Gastrocnemius medialis (tissue), 4 donors: ENCODE data around the gene BIRC7. TPM values are rescaled to one million over a fixed set of nuclear protein-coding genes. Genes with fewer than 3 reads are reported as not detected.

Source experiments
- ATAC-seq, 2 donors: fragments of 150-250 bp; one replicate each; pipeline ENCODE4 v1.9.1; 2016
- DNase-seq, 2 donors: peaks; one replicate each; pipeline ENCODE4 v3.0.0-alpha.2; 2019
- H3K27ac ChIP-seq, 4 donors: fragments of 200-600 bp; sonication (generic); 1 replicate in 1 of 4; 2 replicates in 3 of 4; pipeline ENCODE4 v1.5.1; 2016 to 2018; ENCODE audit warnings: mild to moderate bottlenecking in 2 of 4, moderate library complexity in 1 of 4
- H3K27me3 ChIP-seq, 3 donors: fragments of 200-600 bp; sonication (generic) in 2 of 3; 1 replicate in 1 of 3; 2 replicates in 2 of 3; pipeline versions ENCODE4 v1.5.1 to v1.6.0; 2016 to 2019; ENCODE audit warnings: mild to moderate bottlenecking in 1 of 3, moderate library complexity in 1 of 3
- H3K36me3 ChIP-seq, 2 donors: fragments of 200-600 bp; sonication (generic) in 1 of 2; one replicate each; pipeline ENCODE4 v1.5.1; 2017 to 2018
- H3K4me1 ChIP-seq, 2 donors: fragments of 200-600 bp; sonication (generic) in 1 of 2; one replicate each; pipeline ENCODE4 v1.5.1; 2016 to 2017; ENCODE audit warnings: mild to moderate bottlenecking in 2 of 2
- H3K4me3 ChIP-seq, 4 donors: fragments of 200-600 bp; sonication (generic) in 3 of 4; 1 replicate in 1 of 4; 2 replicates in 3 of 4; pipeline ENCODE4 v1.5.1; 2016 to 2019; ENCODE audit warnings: mild to moderate bottlenecking in 2 of 4
- H3K9me3 ChIP-seq, 3 donors: fragments of 200-600 bp; sonication (generic) in 2 of 3; 1 replicate in 1 of 3; 2 replicates in 2 of 3; pipeline ENCODE4 v1.5.1; 2016 to 2019
- CTCF ChIP-seq, 5 experiments: fragments of 450-650 bp in 3 of 5; fragments of 200-600 bp in 2 of 5; sonication (generic) in 2 of 5; IDR thresholded peaks in 4 of 5; conservative IDR thresholded peaks in 1 of 5; 1 replicate in 4 of 5; 2 replicates in 1 of 5; pipeline ENCODE4 v1.5.1; 2016 to 2019; ENCODE audit warnings: antibody characterized with exemption in 5 of 5, mild to moderate bottlenecking in 3 of 5, moderate library complexity in 3 of 5
- POLR2A ChIP-seq, 2 donors: fragments of 450-650 bp; IDR thresholded peaks; one replicate each; pipeline ENCODE4 v1.6.1; 2017; ENCODE audit warnings: antibody characterized with exemption in 2 of 2, mild to moderate bottlenecking in 2 of 2, moderate library complexity in 2 of 2
- in situ Hi-C, 4 donors: fragments of 200-750 bp; cut with MboI; loops; one replicate each; pipeline versions ENCODE4 v1.15.0 to v1.8.0; 2017; ENCODE audit warnings: low sequenced_read_pairs in 4 of 4
- intact Hi-C: fragments of 100-400 bp; cut with DNase I; formaldehyde crosslinking; loops from one replicate; pipeline ENCODE4 v1.15.1; 2023; ENCODE audit warnings: low total_unique reads
- total RNA-seq, 4 donors: library from RNA; depleted of rRNA; stranded (reverse); fragments of >200 nt; gene quantifications; one replicate each; pipeline versions ENCODE4 v1.1.0 to v1.2.3, GENCODE V29; 2016

Gene BIRC7
- total RNA-seq, 4 donors from 2014 or later, result not detected

GRCh38 chr20:63254232-63254605, 18.5 kb downstream of the BIRC7 start, which contains the start of gene NKAIN4:
Gene NKAIN4, minus strand, starts transcription at chr20:63254463. Its CDS starts 13 bp downstream, at chr20:63254450.
- H3K27me3 ChIP-seq, result peaks cover 32 to 53% (median 47%) of the 10 kb centered on the region in 3 donors
- no peaks in the 10 kb centered on the region for H3K36me3 ChIP-seq
- intact Hi-C loops (no loop called here), in situ Hi-C loops (no loop called here)
- no peak within 1 kb of the TSS for H3K27ac ChIP-seq
- H3K4me3 ChIP-seq, result peak within 1 kb of the TSS in 2 of 4 donors; percentile 21 to 27
- DNase-seq (no peak), ATAC-seq (no peak)
- H3K4me1 ChIP-seq, result no peaks in the 10 kb centered on the region
- H3K9me3 ChIP-seq, result no peaks in the 10 kb centered on the region
- TF ChIP-seq CTCF (IDR thresholded peaks at IDR 0.05 in 4 of 5, conservative IDR thresholded peaks at IDR 0.05 in 1 of 5), result no peak
- no peak for TF ChIP-seq POLR2A (IDR thresholded peaks at IDR 0.05)

GRCh38 chr20:63254606-63255384, 19.1 kb downstream of the BIRC7 start:
- Histone ChIP-seq H3K4me1 (no peaks in the 10 kb centered on the region), H3K36me3 (no peaks in the 10 kb centered on the region), H3K9me3 (no peaks in the 10 kb centered on the region), H3K4me3 (no peak overlapping the region), H3K27ac (no peak overlapping the region), H3K27me3 (peaks cover 32 to 57% (median 41%) of the 10 kb centered on the region in 3 donors)
- in situ Hi-C loops (no loop called here), intact Hi-C loops (no loop called here)
- TF ChIP-seq CTCF (IDR thresholded peaks at IDR 0.05 in 4 of 5, conservative IDR thresholded peaks at IDR 0.05 in 1 of 5) (no peak), POLR2A (IDR thresholded peaks at IDR 0.05) (no peak)
- ATAC-seq, result no peak
- no peak for DNase-seq

- intact Hi-C loops (no loop called here), in situ Hi-C loops (no loop called here)
- Histone ChIP-seq H3K9me3 (no peaks in the 10 kb centered on the region), H3K36me3 (no peaks in the 10 kb centered on the region), H3K4me1 (no peaks in the 10 kb centered on the region), H3K27ac (no peak overlapping the region), H3K4me3 (no peak overlapping the region), H3K27me3 (peaks cover 33 to 59% (median 40%) of the 10 kb centered on the region in 3 donors)
- TF ChIP-seq POLR2A (IDR thresholded peaks at IDR 0.05), result no peak
- no peak for TF ChIP-seq CTCF (IDR thresholded peaks at IDR 0.05 in 4 of 5, conservative IDR thresholded peaks at IDR 0.05 in 1 of 5)
- ATAC-seq, result no peak
- DNase-seq, result no peak
Measured at GRCh38 chr20:63255931-63256704, 20.4 kb downstream of the BIRC7 start.

- no peaks in the 10 kb centered on the region for H3K9me3 ChIP-seq
- no peak for ATAC-seq
- no peak for DNase-seq
- no peak overlapping the region for H3K27ac ChIP-seq
- no peaks in the 10 kb centered on the region for H3K4me1 ChIP-seq
- H3K27me3 ChIP-seq, result peaks cover 33 to 56% (median 45%) of the 10 kb centered on the region in 3 donors
- intact Hi-C loops (no loop called here), in situ Hi-C loops (no loop called here)
- TF ChIP-seq POLR2A (IDR thresholded peaks at IDR 0.05), result no peak
- no peak for TF ChIP-seq CTCF (IDR thresholded peaks at IDR 0.05 in 4 of 5, conservative IDR thresholded peaks at IDR 0.05 in 1 of 5)
- H3K36me3 ChIP-seq, result no peaks in the 10 kb centered on the region
- no peak overlapping the region for H3K4me3 ChIP-seq
Measured at GRCh38 chr20:63256954-63257353, 21.2 kb downstream of the BIRC7 start.
